T-helper 1 cell treated with Interleukin-12 subunit alpha and Interleukin-12 subunit beta and Interleukin-4 antibody, amounts not matched to agents 30 μg/mL and 1 μg/mL, for 36 hours (primary cell): ENCODE measurements around the gene TBC1D20.
"Not testable (repeated sequence)": the region's sequence is repeated elsewhere in the genome, so short reads cannot be mapped to it uniquely, and the experiment has no call there.

ENCODE experiments used
- H3K27ac Mint-ChIP-seq: one replicate; pipeline ENCODE4 v1.8.0; 2021; ENCODE audit warnings: mild to moderate bottlenecking, mixed read lengths
- H3K27me3 Mint-ChIP-seq: one replicate; pipeline ENCODE4 v1.8.0; 2021; ENCODE audit warnings: low read depth, mixed read lengths
- H3K36me3 Mint-ChIP-seq: one replicate; pipeline ENCODE4 v1.8.0; 2021; ENCODE audit warnings: low read depth, mixed read lengths
- H3K4me1 Mint-ChIP-seq: one replicate; pipeline ENCODE4 v1.8.0; 2021; ENCODE audit warnings: low read depth, mixed read lengths
- H3K4me3 Mint-ChIP-seq: one replicate; pipeline ENCODE4 v1.8.0; 2021; ENCODE audit warnings: mild to moderate bottlenecking, moderate library complexity, mixed read lengths
- H3K9me3 Mint-ChIP-seq: one replicate; pipeline ENCODE4 v1.8.0; 2021; ENCODE audit warnings: mixed read lengths

Gene TBC1D20, protein sequence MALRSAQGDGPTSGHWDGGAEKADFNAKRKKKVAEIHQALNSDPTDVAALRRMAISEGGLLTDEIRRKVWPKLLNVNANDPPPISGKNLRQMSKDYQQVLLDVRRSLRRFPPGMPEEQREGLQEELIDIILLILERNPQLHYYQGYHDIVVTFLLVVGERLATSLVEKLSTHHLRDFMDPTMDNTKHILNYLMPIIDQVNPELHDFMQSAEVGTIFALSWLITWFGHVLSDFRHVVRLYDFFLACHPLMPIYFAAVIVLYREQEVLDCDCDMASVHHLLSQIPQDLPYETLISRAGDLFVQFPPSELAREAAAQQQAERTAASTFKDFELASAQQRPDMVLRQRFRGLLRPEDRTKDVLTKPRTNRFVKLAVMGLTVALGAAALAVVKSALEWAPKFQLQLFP

DNA sequence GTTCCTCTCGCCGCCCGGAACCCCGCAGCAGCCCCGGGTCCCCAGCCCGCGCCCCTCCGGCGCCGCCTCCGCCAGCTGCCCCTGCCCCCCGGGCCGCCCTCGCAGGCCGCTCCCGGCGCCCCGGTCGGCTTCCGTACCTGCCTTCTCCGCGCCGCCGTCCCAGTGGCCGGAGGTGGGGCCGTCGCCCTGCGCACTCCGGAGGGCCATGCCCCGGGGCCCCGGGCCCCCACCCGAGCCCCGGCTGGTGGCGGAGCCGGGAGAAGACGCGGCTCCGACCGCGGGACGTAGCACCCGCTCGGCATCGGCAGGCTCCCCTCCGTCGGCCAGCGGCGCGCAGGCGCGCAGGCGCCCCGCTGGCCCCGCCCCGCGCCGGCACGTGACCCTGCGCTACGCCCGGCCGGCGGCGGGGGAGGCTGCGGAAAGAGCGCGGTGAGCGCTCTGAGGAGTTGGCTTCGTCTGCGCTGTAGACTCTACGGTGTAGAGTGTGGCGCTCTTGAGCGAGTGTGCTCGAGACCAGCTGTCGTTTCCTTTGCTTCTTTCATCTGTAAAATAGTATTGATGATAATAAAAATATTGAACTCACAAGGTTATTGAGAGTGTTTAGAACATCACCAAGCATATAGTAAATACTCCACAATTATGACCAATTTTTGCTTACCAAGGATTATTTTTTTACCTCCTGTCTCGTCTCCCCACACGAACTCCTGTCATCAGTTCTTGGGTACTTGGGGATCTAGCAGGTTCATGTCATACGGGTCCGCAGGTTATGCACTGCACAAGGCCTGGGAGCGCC lies at the start of gene TBC1D20:
Gene TBC1D20 (minus strand): TSS at position 335 of the 793 bp plus-strand sequence. CDS start 128 bp downstream, at position 207.
- peak within 1 kb of the TSS; percentile 95 for H3K4me3 Mint-ChIP-seq
- peak within 1 kb of the TSS; percentile 97 for H3K27ac Mint-ChIP-seq
- peaks cover 3% of the 10 kb centered on the region for H3K9me3 Mint-ChIP-seq
- H3K36me3 Mint-ChIP-seq = peaks cover 4% of the 10 kb centered on the region
- peaks cover 3% of the 10 kb centered on the region for H3K27me3 Mint-ChIP-seq
- peaks cover 31% of the 10 kb centered on the region for H3K4me1 Mint-ChIP-seq

DNA sequence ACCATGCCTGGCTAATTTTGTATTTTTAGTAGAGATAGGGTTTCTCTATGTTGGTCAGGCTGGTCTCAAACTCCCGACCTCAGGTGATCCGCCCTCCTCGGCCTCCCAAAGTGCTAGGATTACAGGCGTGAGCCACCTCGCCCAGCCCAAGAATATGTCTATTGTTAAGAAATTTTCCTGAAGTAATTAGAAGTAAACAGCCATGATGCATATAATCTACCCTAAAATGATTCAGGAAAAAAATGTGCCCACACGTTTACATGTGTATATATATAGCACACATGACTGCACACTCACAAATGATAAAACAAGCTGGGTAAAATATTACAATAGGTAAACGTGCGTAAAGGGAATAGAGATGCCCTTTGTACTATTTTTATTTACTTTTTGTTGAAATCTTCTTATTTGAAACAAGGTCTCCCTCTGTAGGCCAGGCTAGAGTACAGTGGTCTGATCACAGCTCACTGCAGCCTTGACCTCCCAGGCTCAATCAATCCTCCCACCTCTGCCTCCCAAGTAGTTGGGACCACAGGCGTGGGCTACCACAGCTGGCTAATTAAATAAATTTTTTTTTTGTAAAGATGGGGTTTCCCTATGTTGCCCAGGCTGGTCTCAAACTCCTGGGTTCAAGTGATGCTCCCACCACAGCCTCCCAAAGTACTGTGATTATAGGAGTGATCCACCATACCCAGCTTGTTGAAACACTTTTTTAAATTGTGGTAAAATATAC lies 48.2 kb upstream of the TBC1D20 start:
- peaks cover 10% of the 10 kb centered on the region for H3K4me1 Mint-ChIP-seq
- H3K9me3 Mint-ChIP-seq, H3K27me3 Mint-ChIP-seq, H3K4me3 Mint-ChIP-seq, H3K27ac Mint-ChIP-seq: not testable (repeated sequence)
- peaks cover 13% of the 10 kb centered on the region for H3K36me3 Mint-ChIP-seq

DNA sequence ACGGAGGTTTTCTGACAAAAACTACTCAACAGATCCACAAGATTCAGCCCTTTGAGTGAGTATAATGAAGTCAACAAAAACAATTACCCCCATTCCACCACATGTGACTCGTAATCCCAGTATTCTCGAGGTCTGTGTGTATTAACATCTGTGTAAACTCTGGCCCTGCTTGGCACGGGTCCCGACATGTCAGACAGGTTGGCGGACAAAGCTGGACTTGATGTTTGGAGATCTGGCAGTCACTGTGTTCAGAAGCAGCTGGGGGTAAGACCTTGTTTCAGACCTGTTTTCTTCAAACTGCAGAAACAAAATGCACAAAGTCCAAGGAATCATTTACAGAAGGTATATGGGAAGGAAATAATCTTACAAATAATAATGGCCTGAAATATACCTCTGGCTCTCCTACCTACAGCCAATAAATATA lies 46.0 kb upstream of the TBC1D20 start:
- not testable (repeated sequence) for H3K27ac Mint-ChIP-seq
- H3K36me3 Mint-ChIP-seq = peaks cover 15% of the 10 kb centered on the region

GRCh38 chr20:507761-508332 lies 45.5 kb upstream of the TBC1D20 start:
- Mint-ChIP-seq H3K36me3 (peaks cover 19% of the 10 kb centered on the region), H3K27me3 (no peaks in the 10 kb centered on the region), H3K4me1 (peaks cover 6% of the 10 kb centered on the region), H3K9me3 (no peaks in the 10 kb centered on the region), H3K27ac (no peak overlapping the region), H3K4me3 (no peak overlapping the region)

More for the DNA sequence above, 46.0 kb upstream of the TBC1D20 start:
- H3K4me1 Mint-ChIP-seq, H3K27me3 Mint-ChIP-seq, H3K4me3 Mint-ChIP-seq, H3K9me3 Mint-ChIP-seq: not testable (repeated sequence)

GRCh38 chr20:507006-507758 lies 44.8 kb upstream of the TBC1D20 start:
- Mint-ChIP-seq H3K27me3 (no peaks in the 10 kb centered on the region), H3K36me3 (peaks cover 22% of the 10 kb centered on the region), H3K4me1 (peaks cover 6% of the 10 kb centered on the region)

GRCh38 chr20:504632-505075 lies 42.3 kb upstream of the TBC1D20 start:
- peaks cover 25% of the 10 kb centered on the region for H3K36me3 Mint-ChIP-seq
- H3K27me3 Mint-ChIP-seq = no peaks in the 10 kb centered on the region
- H3K27ac Mint-ChIP-seq = no peak overlapping the region
- no peak overlapping the region for H3K4me3 Mint-ChIP-seq
- peaks cover 4% of the 10 kb centered on the region for H3K4me1 Mint-ChIP-seq
- H3K9me3 Mint-ChIP-seq = no peaks in the 10 kb centered on the region

More at GRCh38 chr20:507006-507758, 44.8 kb upstream of the TBC1D20 start:
- Mint-ChIP-seq H3K9me3 (no peaks in the 10 kb centered on the region), H3K4me3 (no peak overlapping the region), H3K27ac (no peak overlapping the region)

DNA sequence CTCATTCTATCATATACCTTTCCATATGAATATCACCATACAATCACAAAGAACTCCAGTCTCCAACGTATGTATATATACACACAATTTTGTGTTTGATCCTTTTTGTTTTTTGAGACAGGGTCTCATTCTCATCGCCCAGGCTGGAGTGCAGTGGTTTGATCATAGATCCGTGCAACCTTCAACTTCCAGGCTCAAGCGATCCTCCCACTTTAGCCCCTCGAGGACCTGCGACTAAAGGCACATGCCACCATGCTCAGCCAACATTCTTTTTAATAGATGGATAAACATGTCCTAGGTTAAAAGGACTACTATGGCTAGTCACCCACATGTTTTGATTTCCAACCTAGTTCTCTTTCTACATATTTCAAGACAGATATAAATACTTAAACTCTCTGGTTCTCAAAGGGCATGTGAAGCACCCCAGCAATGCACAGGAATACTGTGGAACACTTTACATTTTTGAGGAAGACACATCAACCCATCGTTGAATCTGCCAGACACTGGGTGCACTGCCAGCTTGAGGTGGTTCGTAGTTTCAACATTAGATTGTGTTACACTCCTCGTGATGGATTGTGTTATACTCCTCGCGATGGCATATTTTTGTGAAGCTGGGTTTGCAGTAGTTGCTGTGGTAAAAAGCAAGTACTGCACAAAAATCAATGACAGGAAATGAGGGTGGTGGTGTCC lies 40.9 kb upstream of the TBC1D20 start:
- peaks cover 28% of the 10 kb centered on the region for H3K36me3 Mint-ChIP-seq
- H3K4me1 Mint-ChIP-seq = peaks cover 1% of the 10 kb centered on the region
- H3K9me3 Mint-ChIP-seq = no peaks in the 10 kb centered on the region
- no peak overlapping the region for H3K4me3 Mint-ChIP-seq
- H3K27ac Mint-ChIP-seq = no peak overlapping the region
- no peaks in the 10 kb centered on the region for H3K27me3 Mint-ChIP-seq

- Mint-ChIP-seq H3K27ac (no peak overlapping the region), H3K27me3 (no peaks in the 10 kb centered on the region), H3K4me3 (no peak overlapping the region), H3K36me3 (peaks cover 45% of the 10 kb centered on the region), H3K4me1 (no peaks in the 10 kb centered on the region), H3K9me3 (no peaks in the 10 kb centered on the region)
These were observed 35.6 kb upstream of the TBC1D20 start for GRCh38 chr20:497979-498378.

DNA sequence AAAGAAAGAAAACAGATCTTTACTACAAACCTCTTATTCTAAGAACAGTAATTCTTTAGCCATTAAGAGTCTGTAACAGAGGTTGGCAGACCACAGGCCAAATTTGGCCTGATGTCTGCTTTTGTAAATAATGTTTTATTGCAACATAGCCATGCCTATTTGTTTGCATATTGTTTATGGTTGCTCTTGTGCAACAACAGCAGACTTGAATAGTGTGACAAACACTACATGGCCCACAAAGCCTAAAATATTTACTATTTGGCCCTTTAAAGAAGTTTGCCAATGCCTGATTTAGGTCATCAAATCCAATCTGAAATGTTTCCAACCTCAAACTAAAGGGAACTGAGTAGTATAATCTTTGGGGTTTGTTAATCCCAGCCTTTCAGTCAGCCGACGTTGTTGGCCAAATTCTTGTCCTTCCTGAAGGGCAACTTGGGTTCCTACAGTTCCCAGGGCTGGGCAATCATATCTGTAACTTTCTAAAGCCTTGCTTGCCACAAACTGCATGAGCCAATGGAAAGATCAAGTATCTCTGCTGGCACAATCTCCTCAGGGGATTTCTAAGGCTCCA lies 33.9 kb upstream of the TBC1D20 start:
- no peak overlapping the region for H3K27ac Mint-ChIP-seq
- no peaks in the 10 kb centered on the region for H3K27me3 Mint-ChIP-seq
- no peak overlapping the region for H3K4me3 Mint-ChIP-seq
- no peaks in the 10 kb centered on the region for H3K9me3 Mint-ChIP-seq
- no peaks in the 10 kb centered on the region for H3K4me1 Mint-ChIP-seq
- peaks cover 51% of the 10 kb centered on the region for H3K36me3 Mint-ChIP-seq

DNA sequence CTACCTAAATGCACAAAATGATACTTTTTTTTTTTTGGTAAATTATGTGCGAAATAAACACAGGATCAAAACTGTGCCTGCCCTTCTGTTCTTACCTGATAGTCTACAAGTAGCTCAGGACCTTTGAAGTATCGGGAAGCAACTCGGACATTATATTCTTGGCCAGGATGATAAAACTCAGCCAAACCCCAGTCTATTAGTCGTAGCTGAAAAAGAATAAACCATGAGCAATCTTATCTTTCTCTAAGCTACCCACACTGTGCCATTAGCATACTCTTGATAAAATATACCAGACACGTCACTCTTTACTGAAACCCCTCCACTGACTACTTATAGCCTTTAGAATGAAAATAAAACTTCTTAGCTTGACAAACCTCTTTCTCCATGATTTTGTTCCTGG lies 29.8 kb upstream of the TBC1D20 start:
- H3K4me1 Mint-ChIP-seq = no peaks in the 10 kb centered on the region
- H3K27me3 Mint-ChIP-seq = no peaks in the 10 kb centered on the region
- H3K27ac Mint-ChIP-seq = no peak overlapping the region
- no peak overlapping the region for H3K4me3 Mint-ChIP-seq
- H3K36me3 Mint-ChIP-seq = peaks cover 50% of the 10 kb centered on the region
- H3K9me3 Mint-ChIP-seq = no peaks in the 10 kb centered on the region

DNA sequence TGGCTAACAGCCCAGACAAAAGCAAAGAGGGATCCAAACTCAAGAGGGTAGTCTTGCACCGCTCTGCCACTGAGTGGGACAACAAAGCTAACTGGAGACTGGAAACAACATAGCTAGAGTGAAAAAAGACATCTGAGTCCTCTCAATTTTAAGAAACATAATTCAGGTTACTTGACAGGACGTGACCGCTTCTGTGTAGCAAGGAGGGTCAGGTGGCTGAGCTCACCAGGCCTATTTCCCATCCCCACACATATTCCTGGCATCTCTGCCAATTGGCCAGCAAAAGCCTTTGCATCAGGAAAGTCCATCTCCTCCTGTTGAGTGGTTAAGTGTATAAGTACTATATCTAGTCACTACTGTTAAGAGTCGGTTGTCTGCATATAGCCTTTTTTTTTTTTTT lies 25.3 kb upstream of the TBC1D20 start:
- no peak overlapping the region for H3K27ac Mint-ChIP-seq

GRCh38 chr20:483815-484644 lies 21.7 kb upstream of the TBC1D20 start:
- Mint-ChIP-seq H3K4me3 (no peak overlapping the region), H3K27me3 (no peaks in the 10 kb centered on the region), H3K36me3 (peaks cover 49% of the 10 kb centered on the region), H3K27ac (no peak overlapping the region), H3K4me1 (peaks cover 10% of the 10 kb centered on the region), H3K9me3 (no peaks in the 10 kb centered on the region)

More for the DNA sequence above, 25.3 kb upstream of the TBC1D20 start:
- Mint-ChIP-seq H3K9me3 (no peaks in the 10 kb centered on the region), H3K4me3 (no peak overlapping the region), H3K36me3 (peaks cover 57% of the 10 kb centered on the region), H3K27me3 (no peaks in the 10 kb centered on the region), H3K4me1 (peaks cover 1% of the 10 kb centered on the region)
